ENCODE measurements around the gene NIBAN1. TPM values are rescaled to one million over a fixed set of nuclear protein-coding genes. Genes with fewer than 3 reads are reported as not detected.

The NIBAN1 gene
- total and polyA plus RNA-seq, 2 donors (not counting 3 experiments of a cell fraction or from before 2014, with no cell fraction given), result 0.23 to 2.8 TPM

GRCh38 chr1:184930232-184930631 is 44.1 kb downstream of the NIBAN1 start:
- Histone ChIP-seq H3K36me3 (ENCODE audit: control insufficient read depth in 2 of 2, extremely low read depth in 1 of 2, insufficient read depth in 2 of 2, low read length in 2 of 2) (no peaks in the 10 kb centered on the region), H3K9me1 (replicated peaks; ENCODE audit: control insufficient read depth, extremely low read depth, insufficient read depth, low read length) (no peaks in the 10 kb centered on the region), H3K4me3 (replicated peaks in 1 of 3; ENCODE audit: insufficient read depth in 1 of 3, low read depth in 1 of 3, low read length in 3 of 3) (no peak overlapping the region), H3K9ac (replicated peaks; ENCODE audit: extremely low read depth, insufficient read depth, low read length) (no peak overlapping the region), H2AFZ (ENCODE audit: low read depth, low read length) (no peak overlapping the region), H3K27ac (ENCODE audit: insufficient read depth, low read depth, low read length) (no peak overlapping the region), H3K79me2 (ENCODE audit: control insufficient read depth, insufficient read depth, low read length) (no peaks in the 10 kb centered on the region), H3K9me3 (replicated peaks; ENCODE audit: control insufficient read depth, insufficient read depth, low read length) (no peaks in the 10 kb centered on the region), H3K27me3 (ENCODE audit: control insufficient read depth in 2 of 2, insufficient read depth in 2 of 2, low read length in 2 of 2) (no peaks in the 10 kb centered on the region), H3K4me2 (ENCODE audit: insufficient read depth, low read length) (no peak overlapping the region), H3K4me1 (ENCODE audit: control insufficient read depth, extremely low read depth, insufficient read depth, low read length) (no peaks in the 10 kb centered on the region), H4K20me1 (replicated peaks; ENCODE audit: control insufficient read depth, extremely low read depth, insufficient read depth, low read length) (no peaks in the 10 kb centered on the region)
- no peak for DNase-seq (ENCODE audit: low read depth, low spot score)
- dilution Hi-C loops (cut with MboI; ENCODE audit: extremely low pct_ligation_motif_present, low sequenced_read_pairs), result no loop called here
- CTCF ChIA-PET, result no interaction called here
- POLR2A ChIA-PET, result no interaction called here
- intact Hi-C loops (cut with micrococcal nuclease), result no loop called here
- BruUV-seq (replicated peaks), result no TSS peak
- TF ChIP-seq MAX (IDR thresholded peaks at IDR 0.05; ENCODE audit: insufficient read depth, insufficient read length) (no peak), POLR2AphosphoS5 (IDR thresholded peaks at IDR 0.05; ENCODE audit: insufficient read depth, low read depth, low read length) (no peak), CTCF (IDR thresholded peaks at IDR 0.05; ENCODE audit: extremely low read depth in 1 of 2, insufficient read depth in 1 of 2, low read depth in 1 of 2, low read length in 2 of 2) (no peak), EZH2 (IDR thresholded peaks at IDR 0.05; ENCODE audit: borderline replicate concordance, low read depth, low read length, severe bottlenecking) (no peak), JUN (IDR thresholded peaks at IDR 0.05; ENCODE audit: borderline replicate concordance, insufficient read depth, insufficient read length, low read depth) (no peak), GATA2 (IDR thresholded peaks at IDR 0.05; ENCODE audit: insufficient read depth, insufficient read length, low read depth, low read length) (no peak), FOS (IDR thresholded peaks at IDR 0.05; ENCODE audit: borderline replicate concordance, insufficient read depth, low read length) (no peak), POLR2A (IDR thresholded peaks at IDR 0.05; ENCODE audit: low read depth, low read length) (no peak), MYC (IDR thresholded peaks at IDR 0.05; ENCODE audit: low read depth, low read length) (no peak)
- FAIRE-seq, result no peak

Data from endothelial cell of umbilical vein (primary cell).